Thyroid gland (tissue), 4 donors: Measurements from ENCODE around the gene FAM186B. TPM values are rescaled to one million over a fixed set of nuclear protein-coding genes. Genes with fewer than 3 reads are reported as not detected.
A peak's percentile ranks its signal among the peaks of the same experiment; 100 is the strongest.

ENCODE experiments used
- DNase-seq, 2 donors: peaks; one replicate each; pipeline ENCODE4 v3.0.0-alpha.2; 2019
- H3K27ac ChIP-seq, 3 donors: fragments of 200-600 bp; sonication (generic); 1 replicate in 2 of 3; 2 replicates in 1 of 3; pipeline ENCODE4 v1.5.1; 2016 to 2019; ENCODE audit warnings: mild to moderate bottlenecking in 1 of 3, moderate library complexity in 1 of 3
- H3K27me3 ChIP-seq: fragments of 200-600 bp; sonication (generic); one replicate; pipeline ENCODE4 v1.5.1; 2019
- H3K36me3 ChIP-seq, 2 donors: fragments of 200-600 bp; sonication (generic); one replicate each; pipeline ENCODE4 v1.5.1; 2016 to 2019
- H3K4me1 ChIP-seq, 2 donors: fragments of 200-600 bp; sonication (generic); one replicate each; pipeline ENCODE4 v1.5.1; 2017 to 2019
- H3K4me3 ChIP-seq, 3 donors: fragments of 200-600 bp; sonication (generic); replicated peaks in 1 of 3; 1 replicate in 2 of 3; 2 replicates in 1 of 3; pipeline ENCODE4 v1.5.1; 2016; ENCODE audit warnings: mild to moderate bottlenecking in 1 of 3
- H3K9me3 ChIP-seq: fragments of 200-600 bp; sonication (generic); one replicate; pipeline ENCODE4 v1.5.1; 2017
- CTCF ChIP-seq, 6 experiments: fragments of 200-600 bp in 3 of 6; fragments of 450-650 bp in 3 of 6; sonication (generic) in 3 of 6; IDR thresholded peaks; one replicate each; pipeline ENCODE4 v1.5.1; 2016 to 2019; ENCODE audit warnings: antibody characterized with exemption in 6 of 6, mild to moderate bottlenecking in 2 of 6, inconsistent platforms in 1 of 6, moderate library complexity in 1 of 6
- POLR2A ChIP-seq, 2 donors: fragments of 450-650 bp; IDR thresholded peaks; one replicate each; pipeline ENCODE4 v1.6.1; 2017; ENCODE audit warnings: antibody characterized with exemption in 2 of 2, mild to moderate bottlenecking in 2 of 2, moderate library complexity in 1 of 2
- WGBS, 2 donors: methylation state at CpG; one replicate each; pipeline ENCODE4 v1.1.5; 2017; 5-methylcytosine and 5-hydroxymethylcytosine counted together
- intact Hi-C: fragments of 100-400 bp; cut with DNase I; formaldehyde crosslinking; loops from one replicate; pipeline ENCODE4 v1.15.1; 2023
- total RNA-seq, 4 donors: library from RNA; depleted of rRNA; stranded (reverse); fragments of >200 nt; gene quantifications; one replicate each; pipeline ENCODE4 v1.2.3, GENCODE V29; 2016

Gene FAM186B
- total RNA-seq, 4 donors from 2014 or later = 1.1 to 2.1 (median 1.4) TPM

GRCh38 chr12:49541140-49541861, 64.1 kb downstream of the FAM186B start:
- peaks cover 4 to 13% of the 10 kb centered on the region in 2 donors for H3K4me1 ChIP-seq
- H3K27ac ChIP-seq = no peak overlapping the region
- H3K9me3 ChIP-seq = no peaks in the 10 kb centered on the region
- no peak overlapping the region for H3K4me3 ChIP-seq
- TF ChIP-seq POLR2A (IDR thresholded peaks at IDR 0.05) (no peak), CTCF (IDR thresholded peaks at IDR 0.05) (no peak)
- H3K36me3 ChIP-seq = no peaks in the 10 kb centered on the region
- no peak for DNase-seq
- H3K27me3 ChIP-seq = no peaks in the 10 kb centered on the region
- 90 to 93% methylated on average over 18 of the region's 18 CpGs for WGBS, 2 donors
- intact Hi-C loops = no loop called here

GRCh38 chr12:49540229-49541139, 65.0 kb downstream of the FAM186B start:
- no peak for DNase-seq
- H3K9me3 ChIP-seq = no peaks in the 10 kb centered on the region
- H3K27ac ChIP-seq = no peak overlapping the region
- intact Hi-C loops = no loop called here
- H3K36me3 ChIP-seq = no peaks in the 10 kb centered on the region
- TF ChIP-seq POLR2A (IDR thresholded peaks at IDR 0.05) (no peak), CTCF (IDR thresholded peaks at IDR 0.05) (no peak)
- peaks cover 4 to 13% of the 10 kb centered on the region in 2 donors for H3K4me1 ChIP-seq
- H3K4me3 ChIP-seq = no peak overlapping the region
- H3K27me3 ChIP-seq = no peaks in the 10 kb centered on the region
- 86 to 87% methylated on average over 20 to 21 of the region's 21 CpGs for WGBS, 2 donors

- Histone ChIP-seq H3K27ac (no peak overlapping the region), H3K9me3 (no peaks in the 10 kb centered on the region), H3K27me3 (no peaks in the 10 kb centered on the region), H3K4me3 (no peak overlapping the region), H3K4me1 (peaks cover 4 to 13% of the 10 kb centered on the region in 2 donors), H3K36me3 (no peaks in the 10 kb centered on the region)
- DNase-seq = no peak
- TF ChIP-seq CTCF (IDR thresholded peaks at IDR 0.05) (no peak), POLR2A (IDR thresholded peaks at IDR 0.05) (no peak)
- WGBS, 2 donors = 30 to 33% methylated on average over 28 to 30 of the region's 47 CpGs
- intact Hi-C loops = no loop called here
Measured at GRCh38 chr12:49539406-49540228, 65.8 kb downstream of the FAM186B start.

GRCh38 chr12:49538510-49539403, 66.7 kb downstream of the FAM186B start, which contains the start of gene KCNH3:
Gene KCNH3, plus strand, starts transcription at chr12:49539030. Its CDS starts 387 bp downstream, at chr12:49539417.
- Histone ChIP-seq H3K4me1 (peaks cover 4 to 13% of the 10 kb centered on the region in 2 donors), H3K9me3 (no peaks in the 10 kb centered on the region), H3K27ac (no peak within 1 kb of the TSS), H3K36me3 (no peaks in the 10 kb centered on the region), H3K27me3 (no peaks in the 10 kb centered on the region), H3K4me3 (peak within 1 kb of the TSS in 2 of 3 donors; percentile 20 to 54)
- TF ChIP-seq POLR2A (IDR thresholded peaks at IDR 0.05) (no peak), CTCF (IDR thresholded peaks at IDR 0.05) (no peak)
- intact Hi-C loops = no loop called here
- WGBS, 2 donors = 1 to 3% methylated on average over 20 to 27 of the region's 107 CpGs
- DNase-seq = peak; percentile 76 to 81
